ENCODE results near the gene BMAL1. TPM values are rescaled to one million over a fixed set of nuclear protein-coding genes. Genes with fewer than 3 reads are reported as not detected.
"Not testable (repeated sequence)": the region's sequence is repeated elsewhere in the genome, so short reads cannot be mapped to it uniquely, and the experiment has no call there.

The BMAL1 gene
- total RNA-seq, 1 experiment from 2014 or later = 3.3 TPM

GRCh38 chr11:13391217-13391616, 113.6 kb downstream of the BMAL1 start:
- Histone ChIP-seq H3K23ac (ENCODE audit: insufficient read length, low read depth, low read length) (no peak overlapping the region), H3K9me3 (ENCODE audit: control insufficient read depth, low read depth, low read length) (no peaks in the 10 kb centered on the region), H2BK15ac (ENCODE audit: low read depth, low read length) (no peak overlapping the region), H3K4me1 (ENCODE audit: insufficient read depth, low read length) (no peaks in the 10 kb centered on the region), H3K79me2 (ENCODE audit: insufficient read depth, low read length) (no peaks in the 10 kb centered on the region), H3T11ph (ENCODE audit: low read length) (no peak overlapping the region), H3K4me2 (ENCODE audit: insufficient read depth, insufficient read length, low read length) (no peak overlapping the region), H3K9ac (ENCODE audit: extremely low read depth, insufficient read length, low read length) (no peak overlapping the region), H3K18ac (ENCODE audit: insufficient read length, low read depth, low read length) (no peak overlapping the region), H2AFZ (ENCODE audit: low read length) (no peak overlapping the region), H3K23me2 (ENCODE audit: insufficient read length, low read depth, low read length, poor library complexity, severe bottlenecking) (no peaks in the 10 kb centered on the region), H4K8ac (replicated peaks; ENCODE audit: insufficient read length, low read depth, low read length) (no peak overlapping the region), H4K5ac (ENCODE audit: insufficient read length, low read depth, low read length) (no peak overlapping the region), H3K14ac (ENCODE audit: insufficient read depth, low read length) (no peak overlapping the region), H3K79me1 (ENCODE audit: insufficient read depth, low read depth, low read length, poor library complexity, severe bottlenecking) (no peaks in the 10 kb centered on the region), H2BK120ac (ENCODE audit: low read depth, low read length, poor library complexity, severe bottlenecking) (no peak overlapping the region), H2BK12ac (ENCODE audit: insufficient read length, low read depth, low read length) (no peak overlapping the region), H2BK5ac (ENCODE audit: insufficient read length, low read length) (no peak overlapping the region), H3K27ac (ENCODE audit: insufficient read length, low read depth, low read length) (no peak overlapping the region), H2BK20ac (ENCODE audit: low read depth, low read length, poor library complexity, severe bottlenecking) (no peak overlapping the region), H3K4ac (ENCODE audit: low read depth, low read length) (no peak overlapping the region), H2AK5ac (ENCODE audit: insufficient read length, low read length) (no peak overlapping the region), H3K56ac (ENCODE audit: insufficient read length, low read depth, low read length) (no peak overlapping the region), H4K20me1 (ENCODE audit: control insufficient read depth, insufficient read depth, insufficient read length) (no peaks in the 10 kb centered on the region), H4K91ac (ENCODE audit: insufficient read length, low read depth, low read length) (no peak overlapping the region), H3K27me3 (ENCODE audit: insufficient read depth, low read length) (no peaks in the 10 kb centered on the region)
- H3K4me3 Mint-ChIP-seq = no peak overlapping the region
- H3K4me1 Mint-ChIP-seq = no peaks in the 10 kb centered on the region
- no peak overlapping the region for H3K27ac Mint-ChIP-seq
- TF ChIP-seq, protein P1, sequence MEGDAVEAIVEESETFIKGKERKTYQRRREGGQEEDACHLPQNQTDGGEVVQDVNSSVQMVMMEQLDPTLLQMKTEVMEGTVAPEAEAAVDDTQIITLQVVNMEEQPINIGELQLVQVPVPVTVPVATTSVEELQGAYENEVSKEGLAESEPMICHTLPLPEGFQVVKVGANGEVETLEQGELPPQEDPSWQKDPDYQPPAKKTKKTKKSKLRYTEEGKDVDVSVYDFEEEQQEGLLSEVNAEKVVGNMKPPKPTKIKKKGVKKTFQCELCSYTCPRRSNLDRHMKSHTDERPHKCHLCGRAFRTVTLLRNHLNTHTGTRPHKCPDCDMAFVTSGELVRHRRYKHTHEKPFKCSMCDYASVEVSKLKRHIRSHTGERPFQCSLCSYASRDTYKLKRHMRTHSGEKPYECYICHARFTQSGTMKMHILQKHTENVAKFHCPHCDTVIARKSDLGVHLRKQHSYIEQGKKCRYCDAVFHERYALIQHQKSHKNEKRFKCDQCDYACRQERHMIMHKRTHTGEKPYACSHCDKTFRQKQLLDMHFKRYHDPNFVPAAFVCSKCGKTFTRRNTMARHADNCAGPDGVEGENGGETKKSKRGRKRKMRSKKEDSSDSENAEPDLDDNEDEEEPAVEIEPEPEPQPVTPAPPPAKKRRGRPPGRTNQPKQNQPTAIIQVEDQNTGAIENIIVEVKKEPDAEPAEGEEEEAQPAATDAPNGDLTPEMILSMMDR (conservative IDR thresholded peaks at IDR 0.05) = no peak
- WGBS (ENCODE audit: extremely low coverage, insufficient read length, low lambda C conversion rate) = no CpG with 5 or more reads among the region's 1 CpG
- H3K9me3 Mint-ChIP-seq = no peaks in the 10 kb centered on the region
- H3K27me3 Mint-ChIP-seq (ENCODE audit: low read depth) = no peaks in the 10 kb centered on the region
- peaks cover 0 to 12% (median 8%) of the 10 kb centered on the region in 3 experiments; a peak in 4 of 7 replicates for H3K36me3 Mint-ChIP-seq (ENCODE audit: insufficient read depth in 1 of 3, low read depth in 3 of 3)
- DNase-seq = no peak

DNA sequence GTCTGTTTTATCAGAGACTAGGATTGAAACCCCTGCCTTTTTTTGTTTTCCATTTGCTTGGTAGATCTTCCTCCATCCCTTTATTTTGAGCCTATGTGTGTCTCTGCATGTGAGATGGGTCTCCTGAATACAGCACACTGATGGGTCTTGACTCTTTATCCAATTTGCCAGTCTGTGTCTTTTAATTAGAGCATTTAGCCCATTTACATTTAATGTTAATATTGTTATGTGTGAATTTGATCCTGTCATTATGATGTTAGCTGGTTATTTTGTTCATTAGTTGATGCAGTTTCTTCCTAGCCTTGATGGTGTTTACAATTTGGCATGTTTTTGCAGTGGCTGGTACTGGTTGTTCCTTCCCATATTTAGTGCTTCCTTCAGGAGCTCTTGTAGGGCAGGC, 120.7 kb downstream of the BMAL1 start:
- H2AK5ac ChIP-seq (ENCODE audit: insufficient read length, low read length); H3K79me2 ChIP-seq (ENCODE audit: insufficient read depth, low read length); H3T11ph ChIP-seq (ENCODE audit: low read length); H2AFZ ChIP-seq (ENCODE audit: low read length); H3K9ac ChIP-seq (ENCODE audit: extremely low read depth, insufficient read length, low read length); H3K14ac ChIP-seq (ENCODE audit: insufficient read depth, low read length); H3K4me1 ChIP-seq (ENCODE audit: insufficient read depth, low read length); H3K4ac ChIP-seq (ENCODE audit: low read depth, low read length); H2BK15ac ChIP-seq (ENCODE audit: low read depth, low read length); H2BK12ac ChIP-seq (ENCODE audit: insufficient read length, low read depth, low read length); H3K79me1 ChIP-seq (ENCODE audit: insufficient read depth, low read depth, low read length, poor library complexity, severe bottlenecking); H3K27me3 Mint-ChIP-seq (ENCODE audit: low read depth); H2BK20ac ChIP-seq (ENCODE audit: low read depth, low read length, poor library complexity, severe bottlenecking); H3K23ac ChIP-seq (ENCODE audit: insufficient read length, low read depth, low read length); H3K56ac ChIP-seq (ENCODE audit: insufficient read length, low read depth, low read length); H3K27ac ChIP-seq (ENCODE audit: insufficient read length, low read depth, low read length); H2BK5ac ChIP-seq (ENCODE audit: insufficient read length, low read length); H4K8ac ChIP-seq (replicated peaks; ENCODE audit: insufficient read length, low read depth, low read length); H4K20me1 ChIP-seq (ENCODE audit: control insufficient read depth, insufficient read depth, insufficient read length); H2BK120ac ChIP-seq (ENCODE audit: low read depth, low read length, poor library complexity, severe bottlenecking); H4K91ac ChIP-seq (ENCODE audit: insufficient read length, low read depth, low read length); H3K23me2 ChIP-seq (ENCODE audit: insufficient read length, low read depth, low read length, poor library complexity, severe bottlenecking); H3K4me2 ChIP-seq (ENCODE audit: insufficient read depth, insufficient read length, low read length); H3K4me1 Mint-ChIP-seq; H3K27ac Mint-ChIP-seq; H3K27me3 ChIP-seq (ENCODE audit: insufficient read depth, low read length); H3K9me3 ChIP-seq (ENCODE audit: control insufficient read depth, low read depth, low read length); DNase-seq; H4K5ac ChIP-seq (ENCODE audit: insufficient read length, low read depth, low read length); H3K18ac ChIP-seq (ENCODE audit: insufficient read length, low read depth, low read length); H3K4me3 Mint-ChIP-seq: not testable (repeated sequence)
- H3K9me3 Mint-ChIP-seq = peaks cover 18 to 20% of the 10 kb centered on the region in 2 experiments
- H3K36me3 Mint-ChIP-seq (ENCODE audit: insufficient read depth in 1 of 3, low read depth in 3 of 3) = peaks cover 21 to 37% (median 32%) of the 10 kb centered on the region in 3 experiments
